ENCODE results near the gene MISP3. TPM values are rescaled to one million over a fixed set of nuclear protein-coding genes. Genes with fewer than 3 reads are reported as not detected.

MISP3 gene
- total and polyA plus RNA-seq, 9 of the 15 experiments (the other 6 are each of a cell fraction or from before 2014, with no cell fraction given), result 0.25 to 5.6 (median 1.6) TPM

DNA sequence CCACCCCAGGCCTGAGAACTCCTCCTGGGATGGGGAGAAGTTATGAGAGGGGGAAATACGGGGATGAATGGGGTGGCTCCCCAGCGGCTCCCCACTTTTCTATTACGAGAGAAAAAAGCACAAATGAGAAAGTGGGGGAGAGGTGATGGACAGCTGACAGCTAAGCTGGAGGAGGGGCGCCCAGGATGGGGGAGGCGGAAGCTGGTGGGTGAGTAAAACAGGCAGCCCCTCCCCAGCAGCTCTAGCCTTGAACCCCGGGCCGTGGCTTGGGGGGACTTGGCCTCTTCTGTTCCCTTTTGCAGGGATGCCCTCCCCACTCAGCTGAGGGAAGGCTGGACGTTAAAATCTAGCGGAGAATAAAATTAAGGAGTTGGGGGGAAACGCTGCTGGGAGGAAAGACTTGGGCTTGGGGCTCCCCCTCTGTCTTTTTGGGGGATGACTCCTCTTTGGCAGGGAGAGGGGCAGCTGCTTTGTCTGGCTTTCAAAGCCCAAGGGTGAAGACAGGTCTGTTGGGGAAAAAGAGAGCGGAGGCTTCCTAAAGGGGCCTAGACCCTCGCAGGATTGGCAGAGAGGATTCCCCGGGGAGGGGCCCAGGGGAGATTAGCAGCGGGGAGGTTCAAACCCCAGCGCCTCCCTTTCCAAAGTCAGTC, 19.4 kb downstream of the MISP3 start (continued):
- TF ChIP-seq, protein P1, sequence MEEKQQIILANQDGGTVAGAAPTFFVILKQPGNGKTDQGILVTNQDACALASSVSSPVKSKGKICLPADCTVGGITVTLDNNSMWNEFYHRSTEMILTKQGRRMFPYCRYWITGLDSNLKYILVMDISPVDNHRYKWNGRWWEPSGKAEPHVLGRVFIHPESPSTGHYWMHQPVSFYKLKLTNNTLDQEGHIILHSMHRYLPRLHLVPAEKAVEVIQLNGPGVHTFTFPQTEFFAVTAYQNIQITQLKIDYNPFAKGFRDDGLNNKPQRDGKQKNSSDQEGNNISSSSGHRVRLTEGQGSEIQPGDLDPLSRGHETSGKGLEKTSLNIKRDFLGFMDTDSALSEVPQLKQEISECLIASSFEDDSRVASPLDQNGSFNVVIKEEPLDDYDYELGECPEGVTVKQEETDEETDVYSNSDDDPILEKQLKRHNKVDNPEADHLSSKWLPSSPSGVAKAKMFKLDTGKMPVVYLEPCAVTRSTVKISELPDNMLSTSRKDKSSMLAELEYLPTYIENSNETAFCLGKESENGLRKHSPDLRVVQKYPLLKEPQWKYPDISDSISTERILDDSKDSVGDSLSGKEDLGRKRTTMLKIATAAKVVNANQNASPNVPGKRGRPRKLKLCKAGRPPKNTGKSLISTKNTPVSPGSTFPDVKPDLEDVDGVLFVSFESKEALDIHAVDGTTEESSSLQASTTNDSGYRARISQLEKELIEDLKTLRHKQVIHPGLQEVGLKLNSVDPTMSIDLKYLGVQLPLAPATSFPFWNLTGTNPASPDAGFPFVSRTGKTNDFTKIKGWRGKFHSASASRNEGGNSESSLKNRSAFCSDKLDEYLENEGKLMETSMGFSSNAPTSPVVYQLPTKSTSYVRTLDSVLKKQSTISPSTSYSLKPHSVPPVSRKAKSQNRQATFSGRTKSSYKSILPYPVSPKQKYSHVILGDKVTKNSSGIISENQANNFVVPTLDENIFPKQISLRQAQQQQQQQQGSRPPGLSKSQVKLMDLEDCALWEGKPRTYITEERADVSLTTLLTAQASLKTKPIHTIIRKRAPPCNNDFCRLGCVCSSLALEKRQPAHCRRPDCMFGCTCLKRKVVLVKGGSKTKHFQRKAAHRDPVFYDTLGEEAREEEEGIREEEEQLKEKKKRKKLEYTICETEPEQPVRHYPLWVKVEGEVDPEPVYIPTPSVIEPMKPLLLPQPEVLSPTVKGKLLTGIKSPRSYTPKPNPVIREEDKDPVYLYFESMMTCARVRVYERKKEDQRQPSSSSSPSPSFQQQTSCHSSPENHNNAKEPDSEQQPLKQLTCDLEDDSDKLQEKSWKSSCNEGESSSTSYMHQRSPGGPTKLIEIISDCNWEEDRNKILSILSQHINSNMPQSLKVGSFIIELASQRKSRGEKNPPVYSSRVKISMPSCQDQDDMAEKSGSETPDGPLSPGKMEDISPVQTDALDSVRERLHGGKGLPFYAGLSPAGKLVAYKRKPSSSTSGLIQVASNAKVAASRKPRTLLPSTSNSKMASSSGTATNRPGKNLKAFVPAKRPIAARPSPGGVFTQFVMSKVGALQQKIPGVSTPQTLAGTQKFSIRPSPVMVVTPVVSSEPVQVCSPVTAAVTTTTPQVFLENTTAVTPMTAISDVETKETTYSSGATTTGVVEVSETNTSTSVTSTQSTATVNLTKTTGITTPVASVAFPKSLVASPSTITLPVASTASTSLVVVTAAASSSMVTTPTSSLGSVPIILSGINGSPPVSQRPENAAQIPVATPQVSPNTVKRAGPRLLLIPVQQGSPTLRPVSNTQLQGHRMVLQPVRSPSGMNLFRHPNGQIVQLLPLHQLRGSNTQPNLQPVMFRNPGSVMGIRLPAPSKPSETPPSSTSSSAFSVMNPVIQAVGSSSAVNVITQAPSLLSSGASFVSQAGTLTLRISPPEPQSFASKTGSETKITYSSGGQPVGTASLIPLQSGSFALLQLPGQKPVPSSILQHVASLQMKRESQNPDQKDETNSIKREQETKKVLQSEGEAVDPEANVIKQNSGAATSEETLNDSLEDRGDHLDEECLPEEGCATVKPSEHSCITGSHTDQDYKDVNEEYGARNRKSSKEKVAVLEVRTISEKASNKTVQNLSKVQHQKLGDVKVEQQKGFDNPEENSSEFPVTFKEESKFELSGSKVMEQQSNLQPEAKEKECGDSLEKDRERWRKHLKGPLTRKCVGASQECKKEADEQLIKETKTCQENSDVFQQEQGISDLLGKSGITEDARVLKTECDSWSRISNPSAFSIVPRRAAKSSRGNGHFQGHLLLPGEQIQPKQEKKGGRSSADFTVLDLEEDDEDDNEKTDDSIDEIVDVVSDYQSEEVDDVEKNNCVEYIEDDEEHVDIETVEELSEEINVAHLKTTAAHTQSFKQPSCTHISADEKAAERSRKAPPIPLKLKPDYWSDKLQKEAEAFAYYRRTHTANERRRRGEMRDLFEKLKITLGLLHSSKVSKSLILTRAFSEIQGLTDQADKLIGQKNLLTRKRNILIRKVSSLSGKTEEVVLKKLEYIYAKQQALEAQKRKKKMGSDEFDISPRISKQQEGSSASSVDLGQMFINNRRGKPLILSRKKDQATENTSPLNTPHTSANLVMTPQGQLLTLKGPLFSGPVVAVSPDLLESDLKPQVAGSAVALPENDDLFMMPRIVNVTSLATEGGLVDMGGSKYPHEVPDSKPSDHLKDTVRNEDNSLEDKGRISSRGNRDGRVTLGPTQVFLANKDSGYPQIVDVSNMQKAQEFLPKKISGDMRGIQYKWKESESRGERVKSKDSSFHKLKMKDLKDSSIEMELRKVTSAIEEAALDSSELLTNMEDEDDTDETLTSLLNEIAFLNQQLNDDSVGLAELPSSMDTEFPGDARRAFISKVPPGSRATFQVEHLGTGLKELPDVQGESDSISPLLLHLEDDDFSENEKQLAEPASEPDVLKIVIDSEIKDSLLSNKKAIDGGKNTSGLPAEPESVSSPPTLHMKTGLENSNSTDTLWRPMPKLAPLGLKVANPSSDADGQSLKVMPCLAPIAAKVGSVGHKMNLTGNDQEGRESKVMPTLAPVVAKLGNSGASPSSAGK (IDR thresholded peaks at IDR 0.05), result no peak
- TF ChIP-seq, protein P2, sequence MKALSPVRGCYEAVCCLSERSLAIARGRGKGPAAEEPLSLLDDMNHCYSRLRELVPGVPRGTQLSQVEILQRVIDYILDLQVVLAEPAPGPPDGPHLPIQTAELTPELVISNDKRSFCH (CRISPR knock-in tag; IDR thresholded peaks at IDR 0.05), result no peak
- TF ChIP-seq, protein P2 (tag; IDR thresholded peaks at IDR 0.05), result no peak
- TF ChIP-seq EGR1 (conservative IDR thresholded peaks at IDR 0.05) (peak; percentile 72), MYNN (IDR thresholded peaks at IDR 0.05) (0 out of 2 replicates have a peak, but pooled peaks have one; percentile 14), MYNN (CRISPR knock-in tag; IDR thresholded peaks at IDR 0.05) (no peak), KDM1A (IDR thresholded peaks at IDR 0.05) (no peak)
- TF ChIP-seq, protein P3, sequence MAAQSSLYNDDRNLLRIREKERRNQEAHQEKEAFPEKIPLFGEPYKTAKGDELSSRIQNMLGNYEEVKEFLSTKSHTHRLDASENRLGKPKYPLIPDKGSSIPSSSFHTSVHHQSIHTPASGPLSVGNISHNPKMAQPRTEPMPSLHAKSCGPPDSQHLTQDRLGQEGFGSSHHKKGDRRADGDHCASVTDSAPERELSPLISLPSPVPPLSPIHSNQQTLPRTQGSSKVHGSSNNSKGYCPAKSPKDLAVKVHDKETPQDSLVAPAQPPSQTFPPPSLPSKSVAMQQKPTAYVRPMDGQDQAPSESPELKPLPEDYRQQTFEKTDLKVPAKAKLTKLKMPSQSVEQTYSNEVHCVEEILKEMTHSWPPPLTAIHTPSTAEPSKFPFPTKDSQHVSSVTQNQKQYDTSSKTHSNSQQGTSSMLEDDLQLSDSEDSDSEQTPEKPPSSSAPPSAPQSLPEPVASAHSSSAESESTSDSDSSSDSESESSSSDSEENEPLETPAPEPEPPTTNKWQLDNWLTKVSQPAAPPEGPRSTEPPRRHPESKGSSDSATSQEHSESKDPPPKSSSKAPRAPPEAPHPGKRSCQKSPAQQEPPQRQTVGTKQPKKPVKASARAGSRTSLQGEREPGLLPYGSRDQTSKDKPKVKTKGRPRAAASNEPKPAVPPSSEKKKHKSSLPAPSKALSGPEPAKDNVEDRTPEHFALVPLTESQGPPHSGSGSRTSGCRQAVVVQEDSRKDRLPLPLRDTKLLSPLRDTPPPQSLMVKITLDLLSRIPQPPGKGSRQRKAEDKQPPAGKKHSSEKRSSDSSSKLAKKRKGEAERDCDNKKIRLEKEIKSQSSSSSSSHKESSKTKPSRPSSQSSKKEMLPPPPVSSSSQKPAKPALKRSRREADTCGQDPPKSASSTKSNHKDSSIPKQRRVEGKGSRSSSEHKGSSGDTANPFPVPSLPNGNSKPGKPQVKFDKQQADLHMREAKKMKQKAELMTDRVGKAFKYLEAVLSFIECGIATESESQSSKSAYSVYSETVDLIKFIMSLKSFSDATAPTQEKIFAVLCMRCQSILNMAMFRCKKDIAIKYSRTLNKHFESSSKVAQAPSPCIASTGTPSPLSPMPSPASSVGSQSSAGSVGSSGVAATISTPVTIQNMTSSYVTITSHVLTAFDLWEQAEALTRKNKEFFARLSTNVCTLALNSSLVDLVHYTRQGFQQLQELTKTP (IDR thresholded peaks at IDR 0.05; ENCODE audit: low read depth in 1 of 2, partially characterized antibody in 2 of 2), result no peak
- TF ChIP-seq, protein P4, sequence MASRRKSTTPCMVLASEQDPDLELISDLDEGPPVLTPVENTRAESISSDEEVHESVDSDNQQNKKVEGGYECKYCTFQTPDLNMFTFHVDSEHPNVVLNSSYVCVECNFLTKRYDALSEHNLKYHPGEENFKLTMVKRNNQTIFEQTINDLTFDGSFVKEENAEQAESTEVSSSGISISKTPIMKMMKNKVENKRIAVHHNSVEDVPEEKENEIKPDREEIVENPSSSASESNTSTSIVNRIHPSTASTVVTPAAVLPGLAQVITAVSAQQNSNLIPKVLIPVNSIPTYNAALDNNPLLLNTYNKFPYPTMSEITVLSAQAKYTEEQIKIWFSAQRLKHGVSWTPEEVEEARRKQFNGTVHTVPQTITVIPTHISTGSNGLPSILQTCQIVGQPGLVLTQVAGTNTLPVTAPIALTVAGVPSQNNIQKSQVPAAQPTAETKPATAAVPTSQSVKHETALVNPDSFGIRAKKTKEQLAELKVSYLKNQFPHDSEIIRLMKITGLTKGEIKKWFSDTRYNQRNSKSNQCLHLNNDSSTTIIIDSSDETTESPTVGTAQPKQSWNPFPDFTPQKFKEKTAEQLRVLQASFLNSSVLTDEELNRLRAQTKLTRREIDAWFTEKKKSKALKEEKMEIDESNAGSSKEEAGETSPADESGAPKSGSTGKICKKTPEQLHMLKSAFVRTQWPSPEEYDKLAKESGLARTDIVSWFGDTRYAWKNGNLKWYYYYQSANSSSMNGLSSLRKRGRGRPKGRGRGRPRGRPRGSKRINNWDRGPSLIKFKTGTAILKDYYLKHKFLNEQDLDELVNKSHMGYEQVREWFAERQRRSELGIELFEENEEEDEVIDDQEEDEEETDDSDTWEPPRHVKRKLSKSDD (conservative IDR thresholded peaks at IDR 0.05; ENCODE audit: low read length), result no peak
